IPS-18a (cell line): ENCODE results near the gene GLI3.

Experiments
- H3K27ac ChIP-seq: one replicate; pipeline ENCODE4 v1.5.1; 2013; ENCODE audit warnings: low read length
- H3K27me3 ChIP-seq: one replicate; pipeline ENCODE4 v1.6.1; 2013; ENCODE audit warnings: mild to moderate bottlenecking, low read length; ENCODE audit not compliant: control insufficient read depth, insufficient read depth
- H3K36me3 ChIP-seq: one replicate; pipeline ENCODE4 v1.6.1; 2013; ENCODE audit warnings: low read depth, low read length; ENCODE audit not compliant: control insufficient read depth
- H3K4me1 ChIP-seq: one replicate; pipeline ENCODE4 v1.6.1; 2013; ENCODE audit warnings: low read depth, low read length; ENCODE audit not compliant: control insufficient read depth
- H3K4me3 ChIP-seq: one replicate; pipeline ENCODE4 v1.5.1; 2013; ENCODE audit warnings: low read length
- H3K9ac ChIP-seq: one replicate; pipeline ENCODE4 v1.6.1; 2013; ENCODE audit warnings: mild to moderate bottlenecking, low read length, moderate library complexity
- H3K9me3 ChIP-seq: one replicate; pipeline ENCODE4 v1.6.1; 2013; ENCODE audit warnings: low read depth, low read length; ENCODE audit not compliant: control insufficient read depth

Gene GLI3

GRCh38 chr7:42152329-42153205 is 84.4 kb downstream of the GLI3 start:
- Histone ChIP-seq H3K9me3 (no peaks in the 10 kb centered on the region), H3K4me1 (peaks cover 39% of the 10 kb centered on the region), H3K27ac (no peak overlapping the region), H3K9ac (no peak overlapping the region), H3K4me3 (no peak overlapping the region), H3K27me3 (no peaks in the 10 kb centered on the region), H3K36me3 (no peaks in the 10 kb centered on the region)

GRCh38 chr7:42151309-42151708 is 85.7 kb downstream of the GLI3 start:
- no peaks in the 10 kb centered on the region for H3K36me3 ChIP-seq
- no peak overlapping the region for H3K4me3 ChIP-seq
- peaks cover 34% of the 10 kb centered on the region for H3K4me1 ChIP-seq
- H3K27me3 ChIP-seq, result no peaks in the 10 kb centered on the region
- H3K27ac ChIP-seq, result no peak overlapping the region
- H3K9ac ChIP-seq, result no peak overlapping the region
- no peaks in the 10 kb centered on the region for H3K9me3 ChIP-seq

GRCh38 chr7:42145539-42145938 is 91.5 kb downstream of the GLI3 start:
- Histone ChIP-seq H3K36me3 (no peaks in the 10 kb centered on the region), H3K27me3 (no peaks in the 10 kb centered on the region), H3K27ac (no peak overlapping the region), H3K9me3 (no peaks in the 10 kb centered on the region), H3K4me3 (no peak overlapping the region), H3K9ac (no peak overlapping the region), H3K4me1 (peaks cover 5% of the 10 kb centered on the region)

GRCh38 chr7:42144604-42145003 is 92.4 kb downstream of the GLI3 start:
- no peaks in the 10 kb centered on the region for H3K36me3 ChIP-seq
- H3K9ac ChIP-seq, result no peak overlapping the region
- H3K27ac ChIP-seq, result no peak overlapping the region
- no peak overlapping the region for H3K4me3 ChIP-seq
- H3K27me3 ChIP-seq, result no peaks in the 10 kb centered on the region
- H3K9me3 ChIP-seq, result no peaks in the 10 kb centered on the region
- H3K4me1 ChIP-seq, result no peaks in the 10 kb centered on the region

GRCh38 chr7:42143711-42144600 is 93.1 kb downstream of the GLI3 start:
- no peak overlapping the region for H3K27ac ChIP-seq
- H3K4me3 ChIP-seq, result no peak overlapping the region

GRCh38 chr7:42142089-42142488 is 94.9 kb downstream of the GLI3 start:
- Histone ChIP-seq H3K36me3 (no peaks in the 10 kb centered on the region), H3K4me3 (no peak overlapping the region), H3K27me3 (no peaks in the 10 kb centered on the region)

More at GRCh38 chr7:42143711-42144600, 93.1 kb downstream of the GLI3 start:
- H3K27me3 ChIP-seq, result no peaks in the 10 kb centered on the region
- H3K4me1 ChIP-seq, result peaks cover 3% of the 10 kb centered on the region
- no peaks in the 10 kb centered on the region for H3K36me3 ChIP-seq
- no peak overlapping the region for H3K9ac ChIP-seq
- no peaks in the 10 kb centered on the region for H3K9me3 ChIP-seq

GRCh38 chr7:42139751-42140150 is 97.3 kb downstream of the GLI3 start:
- Histone ChIP-seq H3K27me3 (no peaks in the 10 kb centered on the region), H3K4me1 (peaks cover 24% of the 10 kb centered on the region), H3K9ac (no peak overlapping the region), H3K4me3 (no peak overlapping the region), H3K36me3 (no peaks in the 10 kb centered on the region), H3K27ac (no peak overlapping the region), H3K9me3 (no peaks in the 10 kb centered on the region)

More at GRCh38 chr7:42142089-42142488, 94.9 kb downstream of the GLI3 start:
- Histone ChIP-seq H3K9me3 (no peaks in the 10 kb centered on the region), H3K4me1 (peaks cover 21% of the 10 kb centered on the region), H3K27ac (no peak overlapping the region), H3K9ac (no peak overlapping the region)

- no peaks in the 10 kb centered on the region for H3K36me3 ChIP-seq
- no peak overlapping the region for H3K9ac ChIP-seq
- peaks cover 24% of the 10 kb centered on the region for H3K4me1 ChIP-seq
- H3K9me3 ChIP-seq, result no peaks in the 10 kb centered on the region
- no peak overlapping the region for H3K4me3 ChIP-seq
- H3K27ac ChIP-seq, result no peak overlapping the region
- H3K27me3 ChIP-seq, result no peaks in the 10 kb centered on the region
Measured at GRCh38 chr7:42138691-42139090, 98.3 kb downstream of the GLI3 start.

GRCh38 chr7:42137941-42138340 is 99.1 kb downstream of the GLI3 start:
- Histone ChIP-seq H3K4me3 (no peak overlapping the region), H3K27ac (no peak overlapping the region), H3K4me1 (peaks cover 24% of the 10 kb centered on the region), H3K9ac (no peak overlapping the region), H3K36me3 (no peaks in the 10 kb centered on the region), H3K9me3 (no peaks in the 10 kb centered on the region), H3K27me3 (no peaks in the 10 kb centered on the region)

GRCh38 chr7:42137431-42137830 is 99.6 kb downstream of the GLI3 start:
- Histone ChIP-seq H3K9ac (no peak overlapping the region), H3K4me1 (peaks cover 24% of the 10 kb centered on the region), H3K27me3 (no peaks in the 10 kb centered on the region), H3K27ac (no peak overlapping the region), H3K4me3 (no peak overlapping the region), H3K36me3 (no peaks in the 10 kb centered on the region), H3K9me3 (no peaks in the 10 kb centered on the region)

GRCh38 chr7:42135728-42136127 is 101.3 kb downstream of the GLI3 start:
- H3K9me3 ChIP-seq, result no peaks in the 10 kb centered on the region
- no peak overlapping the region for H3K9ac ChIP-seq
- H3K4me3 ChIP-seq, result no peak overlapping the region
- peaks cover 24% of the 10 kb centered on the region for H3K4me1 ChIP-seq
- no peaks in the 10 kb centered on the region for H3K27me3 ChIP-seq
- H3K27ac ChIP-seq, result no peak overlapping the region
- H3K36me3 ChIP-seq, result no peaks in the 10 kb centered on the region
